GM23338 (cell line): ENCODE results near the gene PCDH17.

ENCODE experiments used
- CTCF ChIP-seq, 2 experiments: fragments of 200-600 bp in 1 of 2; sonication (generic) in 1 of 2; conservative IDR thresholded peaks; 2 replicates each; pipeline versions ENCODE4 v1.5.1 to v1.6.1; 2016 to 2017; ENCODE audit warnings: antibody characterized with exemption in 2 of 2, low read depth in 2 of 2, mild to moderate bottlenecking in 2 of 2, moderate library complexity in 1 of 2
- EZH2 ChIP-seq: fragments of 200-600 bp; sonication (generic); IDR thresholded peaks from one replicate; pipeline ENCODE4 v1.8.0; 2017; ENCODE audit warnings: antibody characterized with exemption, mild to moderate bottlenecking, low read depth; ENCODE audit not compliant: unreplicated experiment
- REST ChIP-seq: IDR thresholded peaks from one replicate; pipeline ENCODE4 v1.6.1; 2018; ENCODE audit warnings: antibody characterized with exemption; ENCODE audit not compliant: unreplicated experiment

- TF ChIP-seq CTCF (conservative IDR thresholded peaks at IDR 0.05; ENCODE audit: low read depth in 2 of 2) (no peak), EZH2 (no peak), REST (no peak)
These were observed 3.3 kb downstream of the PCDH17 start for GRCh38 chr13:57634839-57635165.
